T-helper 17 cell (primary cell): ENCODE measurements around the gene AP2A2. TPM values are rescaled to one million over a fixed set of nuclear protein-coding genes. Genes with fewer than 3 reads are reported as not detected.
A peak's percentile ranks its signal among the peaks of the same experiment; 100 is the strongest.

ENCODE experiments used
- ATAC-seq: fragments of 150-1000 bp; cut with Tn5 transposase; 2 replicates; pipeline ENCODE4 v1.10.0; 2021; ENCODE audit warnings: mild to moderate bottlenecking, moderate library complexity
- DNase-seq, 3 donors: peaks; one replicate each; pipeline versions ENCODE4 v3.0.0 to v3.0.0-alpha.2; 2020 to 2021
- H3K9me3 ChIP-seq: one replicate; pipeline ENCODE4 v1.7.0; 2013; ENCODE audit warnings: low read length, mild to moderate bottlenecking; ENCODE audit not compliant: control insufficient read depth, poor library complexity, severe bottlenecking
- H3K27ac Mint-ChIP-seq: one replicate; pipeline ENCODE4 v1.8.0; 2022; ENCODE audit warnings: mild to moderate bottlenecking, moderate library complexity, mixed read lengths
- H3K27me3 Mint-ChIP-seq: one replicate; pipeline ENCODE4 v1.8.0; 2022; ENCODE audit warnings: mixed read lengths
- H3K36me3 Mint-ChIP-seq: one replicate; pipeline ENCODE4 v1.8.0; 2022; ENCODE audit warnings: low read depth, mixed read lengths
- H3K4me1 Mint-ChIP-seq: one replicate; pipeline ENCODE4 v1.8.0; 2022; ENCODE audit warnings: mild to moderate bottlenecking, mixed read lengths
- H3K4me3 Mint-ChIP-seq: one replicate; pipeline ENCODE4 v1.8.0; 2022; ENCODE audit warnings: mild to moderate bottlenecking, moderate library complexity, mixed read lengths
- total RNA-seq, 4 donors: library from RNA in 2 of 4; stranded (reverse) in 2 of 4; gene quantifications; one replicate each; pipeline ENCODE4 v1.2.3 and lab custom pipeline; 2022 to 2026

The AP2A2 gene
- total RNA-seq, 2 donors from 2014 or later, result 71.1 to 74.0 TPM

DNA sequence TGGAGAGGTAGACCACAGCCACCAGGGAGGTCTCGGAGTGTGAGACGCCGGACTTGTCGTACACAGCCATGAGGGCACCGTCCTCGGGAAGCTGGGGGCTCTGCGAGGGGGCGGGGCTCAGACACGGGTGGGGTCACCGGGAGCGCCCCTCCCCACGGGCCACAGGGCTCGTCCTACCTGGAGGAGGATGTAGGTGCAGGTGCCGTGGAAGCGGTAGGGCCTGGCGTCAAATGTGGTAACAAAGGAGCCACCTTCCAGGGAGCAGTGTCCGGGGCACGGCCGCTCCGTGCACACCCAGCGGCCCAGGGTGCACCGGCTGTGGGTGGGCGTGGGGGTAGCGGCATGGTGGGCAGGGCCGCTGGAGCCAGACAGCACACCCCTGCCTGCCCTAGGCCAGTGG is 103.4 kb downstream of the AP2A2 start:
- Mint-ChIP-seq H3K4me1 (no peaks in the 10 kb centered on the region), H3K4me3 (no peak overlapping the region), H3K36me3 (no peaks in the 10 kb centered on the region), H3K27me3 (no peaks in the 10 kb centered on the region), H3K27ac (no peak overlapping the region)
- DNase-seq, result no peak
- no peak for ATAC-seq
- H3K9me3 ChIP-seq, result no peaks in the 10 kb centered on the region

GRCh38 chr11:1029654-1030053 is 104.0 kb downstream of the AP2A2 start:
- ATAC-seq (no peak), DNase-seq (no peak)
- no peaks in the 10 kb centered on the region for H3K36me3 Mint-ChIP-seq
- H3K27ac Mint-ChIP-seq, result no peak overlapping the region
- no peaks in the 10 kb centered on the region for H3K4me1 Mint-ChIP-seq
- H3K4me3 Mint-ChIP-seq, result no peak overlapping the region
- H3K9me3 ChIP-seq, result no peaks in the 10 kb centered on the region
- H3K27me3 Mint-ChIP-seq, result no peaks in the 10 kb centered on the region

DNA sequence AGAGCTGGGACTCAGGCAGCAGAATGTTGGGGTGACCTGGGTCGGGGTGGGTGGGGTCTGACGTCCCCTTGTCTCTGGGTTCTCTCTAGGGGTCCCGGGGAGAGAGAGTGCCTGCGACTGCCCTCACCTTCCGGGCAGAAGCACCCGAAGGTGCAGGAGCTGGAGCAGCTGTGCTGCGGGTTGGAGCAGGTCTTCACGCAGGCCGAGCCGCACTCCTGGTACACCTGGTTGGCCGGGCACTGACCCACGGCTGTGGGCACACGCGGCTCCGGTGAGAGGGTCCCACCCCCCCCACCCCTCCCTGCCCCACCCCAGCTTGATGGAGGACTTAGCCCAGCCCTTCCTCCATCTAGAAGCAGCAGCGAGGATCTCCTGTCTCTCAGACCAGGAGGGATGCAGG is 104.4 kb downstream of the AP2A2 start:
- no peaks in the 10 kb centered on the region for H3K9me3 ChIP-seq
- ATAC-seq (no peak), DNase-seq (no peak)
- Mint-ChIP-seq H3K27me3 (no peaks in the 10 kb centered on the region), H3K27ac (no peak overlapping the region), H3K4me3 (no peak overlapping the region), H3K36me3 (no peaks in the 10 kb centered on the region), H3K4me1 (no peaks in the 10 kb centered on the region)

DNA sequence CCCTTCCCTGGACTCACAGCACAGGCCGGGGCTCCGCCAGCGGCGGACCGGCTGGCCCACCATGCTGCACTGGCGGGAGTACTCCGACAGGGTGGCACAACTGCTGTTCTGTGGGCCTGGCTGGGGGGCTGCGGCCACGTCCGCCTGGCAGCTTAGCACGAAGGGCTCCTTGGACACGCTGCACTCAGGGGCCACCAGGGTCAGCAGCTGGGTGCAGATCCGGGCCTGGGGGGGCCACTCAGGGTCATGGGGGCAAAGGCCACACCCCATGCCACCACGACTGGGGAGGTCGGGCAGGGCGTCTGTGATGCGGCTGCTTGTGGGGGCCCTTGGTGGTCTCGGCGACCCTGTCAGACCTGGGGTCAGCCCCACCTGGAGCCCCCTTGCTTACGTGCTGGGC is 104.9 kb downstream of the AP2A2 start:
- no peaks in the 10 kb centered on the region for H3K27me3 Mint-ChIP-seq
- no peak overlapping the region for H3K27ac Mint-ChIP-seq

GRCh38 chr11:1031121-1031899 is 105.6 kb downstream of the AP2A2 start:
- H3K27ac Mint-ChIP-seq, result no peak overlapping the region
- no peaks in the 10 kb centered on the region for H3K4me1 Mint-ChIP-seq
- no peaks in the 10 kb centered on the region for H3K27me3 Mint-ChIP-seq
- no peaks in the 10 kb centered on the region for H3K36me3 Mint-ChIP-seq
- no peak overlapping the region for H3K4me3 Mint-ChIP-seq
- no peaks in the 10 kb centered on the region for H3K9me3 ChIP-seq
- DNase-seq (no peak), ATAC-seq (no peak)

More for the DNA sequence above, 104.9 kb downstream of the AP2A2 start:
- Mint-ChIP-seq H3K4me3 (no peak overlapping the region), H3K36me3 (no peaks in the 10 kb centered on the region), H3K4me1 (no peaks in the 10 kb centered on the region)
- ATAC-seq (no peak), DNase-seq (no peak)
- H3K9me3 ChIP-seq, result no peaks in the 10 kb centered on the region

DNA sequence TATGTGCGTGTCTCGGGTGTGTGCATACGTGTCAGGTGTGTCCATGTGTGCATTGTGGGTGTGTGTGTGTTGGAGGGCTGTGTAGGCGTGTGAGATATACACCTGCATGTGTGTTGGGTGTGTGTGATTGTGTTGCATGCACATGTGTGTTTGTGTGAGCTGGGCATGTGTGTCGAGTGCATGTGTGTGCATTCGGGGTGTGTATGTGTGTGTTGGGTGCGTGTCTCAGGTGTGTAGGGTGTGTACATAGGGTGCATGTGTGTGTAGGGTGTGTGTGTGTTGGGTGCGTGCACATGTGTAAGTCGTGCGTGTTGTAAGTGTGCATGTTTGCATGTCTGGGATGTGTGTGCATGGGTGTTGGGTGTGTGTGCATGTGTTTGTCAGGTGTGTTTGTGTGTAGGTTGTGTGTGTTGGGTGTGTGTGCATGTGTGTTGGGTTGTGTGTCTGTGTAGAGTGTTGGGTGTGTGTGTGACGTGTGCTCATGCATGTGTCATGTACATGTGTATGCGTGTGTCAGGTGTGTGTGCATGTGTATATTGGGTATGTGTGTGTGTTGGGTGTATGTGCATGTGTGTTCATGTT is 106.7 kb downstream of the AP2A2 start:
- H3K9me3 ChIP-seq, result no peaks in the 10 kb centered on the region
- Mint-ChIP-seq H3K4me1 (no peaks in the 10 kb centered on the region), H3K27ac (no peak overlapping the region), H3K27me3 (no peaks in the 10 kb centered on the region), H3K36me3 (no peaks in the 10 kb centered on the region), H3K4me3 (no peak overlapping the region)
- no peak for ATAC-seq
- no peak for DNase-seq

- Mint-ChIP-seq H3K4me1 (no peaks in the 10 kb centered on the region), H3K27me3 (no peaks in the 10 kb centered on the region), H3K4me3 (no peak overlapping the region), H3K27ac (peak overlapping the region; percentile 0), H3K36me3 (no peaks in the 10 kb centered on the region)
- ATAC-seq (no peak), DNase-seq (no peak)
- no peaks in the 10 kb centered on the region for H3K9me3 ChIP-seq
Measured at GRCh38 chr11:1033016-1033798, 107.5 kb downstream of the AP2A2 start.

DNA sequence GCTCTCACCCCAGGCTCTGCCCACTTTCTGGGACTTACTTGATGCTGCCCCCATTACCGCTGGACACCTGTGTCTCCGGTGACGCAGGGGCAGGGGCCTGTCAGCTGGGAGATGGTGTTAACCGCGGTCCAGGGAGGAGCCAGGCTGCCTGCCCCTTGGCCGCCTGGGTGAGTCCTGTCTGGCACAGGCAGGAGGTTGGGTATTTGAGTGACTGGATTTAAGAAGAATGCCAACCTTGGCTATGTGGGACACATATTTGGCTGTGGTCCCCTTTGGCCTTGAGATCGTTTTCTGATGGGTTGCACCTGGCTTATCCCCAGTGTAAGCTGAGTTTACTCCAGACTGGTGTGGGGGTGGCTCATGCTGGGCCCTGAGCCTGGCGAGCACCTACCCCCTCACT is 108.3 kb downstream of the AP2A2 start:
- no peaks in the 10 kb centered on the region for H3K36me3 Mint-ChIP-seq
- H3K27ac Mint-ChIP-seq, result no peak overlapping the region
- no peaks in the 10 kb centered on the region for H3K9me3 ChIP-seq
- DNase-seq (no peak), ATAC-seq (no peak)
- H3K4me3 Mint-ChIP-seq, result no peak overlapping the region
- no peaks in the 10 kb centered on the region for H3K27me3 Mint-ChIP-seq
- no peaks in the 10 kb centered on the region for H3K4me1 Mint-ChIP-seq

GRCh38 chr11:1034456-1035295 is 109.0 kb downstream of the AP2A2 start:
- H3K9me3 ChIP-seq, result no peaks in the 10 kb centered on the region
- no peaks in the 10 kb centered on the region for H3K4me1 Mint-ChIP-seq
- ATAC-seq, result no peak
- H3K4me3 Mint-ChIP-seq, result no peak overlapping the region
- DNase-seq, result no peak
- H3K27ac Mint-ChIP-seq, result no peak overlapping the region
- no peaks in the 10 kb centered on the region for H3K27me3 Mint-ChIP-seq
- H3K36me3 Mint-ChIP-seq, result no peaks in the 10 kb centered on the region

- no peak overlapping the region for H3K4me3 Mint-ChIP-seq
- H3K27ac Mint-ChIP-seq, result no peak overlapping the region
- no peaks in the 10 kb centered on the region for H3K36me3 Mint-ChIP-seq
Measured at GRCh38 chr11:1035577-1036283, 110.1 kb downstream of the AP2A2 start.

DNA sequence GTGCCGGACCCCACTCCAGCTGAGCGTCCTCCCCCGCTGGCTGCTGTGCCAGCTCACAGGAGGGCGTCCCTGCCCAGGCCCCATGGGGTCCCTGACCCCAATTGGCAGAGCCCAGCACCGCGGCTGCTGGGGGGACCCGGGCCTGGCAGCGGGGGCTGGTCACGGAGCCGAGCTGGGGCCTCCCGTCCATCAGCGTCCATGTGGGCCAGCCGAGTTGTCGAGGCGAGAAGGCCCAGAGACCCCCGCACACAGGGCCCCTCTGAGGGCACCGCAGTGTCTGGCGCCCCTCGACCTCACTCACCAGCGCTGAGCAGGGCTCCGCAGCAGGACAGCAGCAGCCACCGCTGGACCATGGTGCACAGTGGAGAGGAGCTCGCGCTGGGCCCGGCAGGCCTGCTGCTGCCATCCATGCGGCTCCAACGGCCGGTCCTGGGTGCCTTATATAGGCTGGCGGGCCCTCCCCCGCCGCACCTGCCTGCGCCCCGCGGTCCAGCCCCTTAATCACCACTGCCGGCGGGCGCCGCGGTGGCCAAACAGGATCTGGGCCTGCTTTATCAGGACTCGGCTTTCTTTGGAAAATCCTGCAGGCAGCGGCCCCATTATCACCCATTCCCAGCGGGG is 110.7 kb downstream of the AP2A2 start, which contains the start of gene MUC6:
TSS of gene MUC6 (minus strand) at position 416 of the 621 bp plus-strand sequence. CDS start at position 353, 63 bp downstream.
- Mint-ChIP-seq H3K4me1 (no peaks in the 10 kb centered on the region), H3K36me3 (no peaks in the 10 kb centered on the region), H3K27me3 (no peaks in the 10 kb centered on the region), H3K4me3 (no peak within 1 kb of the TSS), H3K27ac (no peak within 1 kb of the TSS)
- no peak for ATAC-seq
- no peak for DNase-seq
- no peaks in the 10 kb centered on the region for H3K9me3 ChIP-seq

More at GRCh38 chr11:1035577-1036283, 110.1 kb downstream of the AP2A2 start:
- ATAC-seq (no peak), DNase-seq (no peak)
- no peaks in the 10 kb centered on the region for H3K9me3 ChIP-seq
- Mint-ChIP-seq H3K27me3 (no peaks in the 10 kb centered on the region), H3K4me1 (no peaks in the 10 kb centered on the region)

DNA sequence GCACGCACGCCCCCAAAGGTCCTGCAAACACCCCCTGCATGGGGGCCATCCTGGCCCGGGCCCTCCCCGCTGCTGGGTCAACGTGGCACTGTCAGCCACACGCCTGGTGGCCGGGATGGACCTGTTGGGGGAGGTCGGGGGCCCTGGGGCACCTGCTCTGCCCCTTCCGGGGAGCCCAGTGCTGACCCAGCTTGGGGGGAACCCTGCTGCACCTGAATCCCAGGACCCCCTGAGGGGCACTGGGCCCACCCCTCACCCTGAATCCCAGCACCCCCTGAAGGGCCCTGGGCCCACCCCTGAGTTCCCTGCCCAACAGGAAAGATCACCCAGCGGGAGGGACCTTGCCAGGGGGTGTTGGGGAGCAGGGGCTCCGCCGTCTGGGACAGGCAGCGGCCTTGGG is 111.3 kb downstream of the AP2A2 start:
- Mint-ChIP-seq H3K4me3 (no peak overlapping the region), H3K27ac (no peak overlapping the region), H3K27me3 (no peaks in the 10 kb centered on the region), H3K36me3 (no peaks in the 10 kb centered on the region), H3K4me1 (no peaks in the 10 kb centered on the region)
- DNase-seq (no peak), ATAC-seq (no peak)
- no peaks in the 10 kb centered on the region for H3K9me3 ChIP-seq
